B cell (primary cell): ENCODE data around the gene TMEM19. TPM values are rescaled to one million over a fixed set of nuclear protein-coding genes. Genes with fewer than 3 reads are reported as not detected.

ENCODE experiments used
- ATAC-seq: fragments of 200-7000 bp; cut with Tn5 transposase; one replicate; pipeline ENCODE4 v1.10.0; 2021; ENCODE audit warnings: low read depth, mild to moderate bottlenecking, moderate number of reproducible peaks, moderate library complexity
- CTCF ChIA-PET: fragments of 350-600 bp; sonication (Branson Sonifier 250); formaldehyde crosslinking; loops from one replicate; lab custom pipeline; 2021; ENCODE audit warnings: antibody characterized with exemption, inconsistent platforms; lab: Charles Lee
- POLR2A ChIA-PET: fragments of 350-600 bp; sonication (Branson Sonifier 250); formaldehyde crosslinking; loops from one replicate; lab custom pipeline; 2021; ENCODE audit warnings: antibody characterized with exemption; lab: Charles Lee
- DNase-seq: peaks from one replicate; pipeline ENCODE4 v3.0.0; 2013
- H2AFZ ChIP-seq: 2 replicates; pipeline ENCODE4 v1.6.1; 2012; ENCODE audit warnings: mild to moderate bottlenecking, low read depth, low read length; ENCODE audit not compliant: insufficient read depth, poor library complexity, severe bottlenecking
- H3K27ac ChIP-seq, 2 donors: 1 replicate in 1 of 2; 2 replicates in 1 of 2; pipeline ENCODE4 v1.5.1; 2012 to 2013; ENCODE audit warnings: low read length in 2 of 2, mild to moderate bottlenecking in 2 of 2, moderate library complexity in 1 of 2
- H3K27me3 ChIP-seq, 4 experiments: fragments of 200-600 bp in 1 of 4; sonication (generic) in 1 of 4; replicated peaks in 1 of 4; 1 replicate in 2 of 4; 2 replicates in 2 of 4; pipeline versions ENCODE4 v1.6.1 to v1.7.0; 2013 to 2016; ENCODE audit warnings: low read length in 3 of 4, mild to moderate bottlenecking in 2 of 4, mixed read lengths in 1 of 4, moderate library complexity in 1 of 4; ENCODE audit not compliant: insufficient read depth in 4 of 4, control insufficient read depth in 3 of 4; ENCODE audit errors: control extremely low read depth in 1 of 4
- H3K36me3 ChIP-seq, 2 experiments: replicated peaks in 1 of 2; 1 replicate in 1 of 2; 2 replicates in 1 of 2; pipeline versions ENCODE4 v1.6.1 to v1.7.1; 2013; ENCODE audit warnings: low read length in 1 of 2; ENCODE audit not compliant: insufficient read depth in 2 of 2, control insufficient read depth in 1 of 2; ENCODE audit errors: control extremely low read depth in 1 of 2, extremely low read depth in 1 of 2
- H3K4me1 ChIP-seq, 2 donors: fragments of 200-600 bp in 1 of 2; sonication (generic) in 1 of 2; 1 replicate in 1 of 2; 2 replicates in 1 of 2; pipeline versions ENCODE4 v1.5.1 to v1.6.1; 2013 to 2017; ENCODE audit warnings: low read length in 2 of 2; ENCODE audit not compliant: control insufficient read depth in 2 of 2, insufficient read depth in 2 of 2
- H3K4me2 ChIP-seq: replicated peaks from 2 replicates; pipeline ENCODE3; 2012; ENCODE audit warnings: mild to moderate bottlenecking, low read depth, low read length; ENCODE audit not compliant: poor library complexity, severe bottlenecking
- H3K4me3 ChIP-seq, 5 experiments: fragments of 200-600 bp in 1 of 5; sonication (generic) in 1 of 5; 1 replicate in 3 of 5; 2 replicates in 2 of 5; pipeline versions ENCODE4 v1.5.1 to v1.7.0; 2011 to 2016; ENCODE audit warnings: low read length in 4 of 5, mild to moderate bottlenecking in 4 of 5, low read depth in 2 of 5, control low read depth in 1 of 5, moderate library complexity in 1 of 5; ENCODE audit not compliant: insufficient read depth in 1 of 5; ENCODE audit errors: control extremely low read depth in 1 of 5, extremely low read depth in 1 of 5
- H3K79me2 ChIP-seq: fragments of 200-600 bp; sonication (generic); one replicate; pipeline ENCODE4 v1.6.0; 2016; ENCODE audit warnings: low read length; ENCODE audit not compliant: control insufficient read depth, insufficient read depth
- H3K9ac ChIP-seq: fragments of 200-600 bp; sonication (generic); 2 replicates; pipeline ENCODE4 v1.6.1; 2017; ENCODE audit warnings: mild to moderate bottlenecking, low read length, moderate library complexity
- H3K9me3 ChIP-seq, 3 donors: one replicate each; pipeline versions ENCODE4 v1.6.1 to v1.7.1; 2013; ENCODE audit warnings: low read length in 2 of 3; ENCODE audit not compliant: control insufficient read depth in 2 of 3, insufficient read depth in 1 of 3; ENCODE audit errors: control extremely low read depth in 1 of 3
- H4K20me1 ChIP-seq: 2 replicates; pipeline ENCODE4 v1.6.0; 2012; ENCODE audit warnings: mild to moderate bottlenecking, low read length; ENCODE audit not compliant: insufficient read depth, control insufficient read depth, poor library complexity, severe bottlenecking
- H3K27ac Mint-ChIP-seq: one replicate; pipeline ENCODE4 v1.8.0; 2021; ENCODE audit warnings: mixed read lengths
- H3K27me3 Mint-ChIP-seq: one replicate; pipeline ENCODE4 v1.8.0; 2021; ENCODE audit warnings: mixed read lengths
- H3K4me1 Mint-ChIP-seq: one replicate; pipeline ENCODE4 v1.8.0; 2021; ENCODE audit warnings: mixed read lengths
- H3K4me3 Mint-ChIP-seq: one replicate; pipeline ENCODE4 v1.8.0; 2021; ENCODE audit warnings: mixed read lengths
- H3K9me3 Mint-ChIP-seq: one replicate; pipeline ENCODE4 v1.8.0; 2022; ENCODE audit warnings: mixed read lengths; ENCODE audit not compliant: insufficient read depth
- CTCF ChIP-seq: fragments of 200-600 bp; IDR thresholded peaks from one replicate; pipeline ENCODE4 v1.8.0; 2022; ENCODE audit warnings: antibody characterized with exemption, mild to moderate bottlenecking
- EZH2 ChIP-seq: IDR thresholded peaks from 2 replicates; pipeline ENCODE4 v1.6.1; 2012; ENCODE audit warnings: borderline replicate concordance, low read depth, mild to moderate bottlenecking, moderate library complexity, low read length; ENCODE audit not compliant: insufficient read depth, poor library complexity, severe bottlenecking
- WGBS: methylation state at CpG from one replicate; pipeline ENCODE4 v1.1.5; 2013; ENCODE audit warnings: missing lambda C conversion rate; ENCODE audit not compliant: insufficient coverage; 5-methylcytosine and 5-hydroxymethylcytosine counted together
- intact Hi-C: fragments of 100-400 bp; cut with micrococcal nuclease; formaldehyde crosslinking; loops from one replicate; pipeline ENCODE4 v1.10.0; 2022
- polyA plus RNA-seq: library from polyadenylated mRNA; depleted of rRNA; stranded (reverse); fragments of >200 nt; gene quantifications from 2 replicates; pipeline ENCODE4 v1.2.3, GENCODE V29; 2012
- total RNA-seq, 2 donors: library from RNA; stranded (reverse); fragments of 120-200 nt in 1 of 2; gene quantifications; 1 replicate in 1 of 2; 2 replicates in 1 of 2; pipeline versions ENCODE4 v1.2.3 to v1.2.4, GENCODE V29; 2013 to 2022

TMEM19 gene
- total and polyA plus RNA-seq, 2 donors (not counting 1 experiment from before 2014, with no cell fraction given): 39.4 to 53.6 TPM

- Mint-ChIP-seq H3K27ac (no peak overlapping the region), H3K27me3 (no peaks in the 10 kb centered on the region), H3K4me1 (peaks cover 28% of the 10 kb centered on the region), H3K9me3 (no peaks in the 10 kb centered on the region), H3K4me3 (no peak overlapping the region)
- DNase-seq (no peak), ATAC-seq (no peak)
- H3K9ac ChIP-seq: no peak overlapping the region
- peaks cover 92% of the 10 kb centered on the region for H3K79me2 ChIP-seq
- ChIA-PET CTCF (no interaction called here), POLR2A (no interaction called here)
- peaks cover 11 to 56% of the 10 kb centered on the region in 2 experiments for H3K36me3 ChIP-seq
- peaks cover 0 to 4% (median 0%) of the 10 kb centered on the region in 3 donors for H3K9me3 ChIP-seq
- TF ChIP-seq CTCF (no peak), EZH2 (no peak)
- no peak overlapping the region for H3K4me3 ChIP-seq
- no peaks in the 10 kb centered on the region for H3K27me3 ChIP-seq
- no peak overlapping the region for H3K27ac ChIP-seq
- H3K4me2 ChIP-seq: no peak overlapping the region
- WGBS: no CpG with 5 or more reads among the region's 1 CpG
- intact Hi-C loops: no loop called here
- peaks cover 49% of the 10 kb centered on the region for H4K20me1 ChIP-seq
- H3K4me1 ChIP-seq: peaks cover 4 to 13% of the 10 kb centered on the region in 2 donors
- no peak overlapping the region for H2AFZ ChIP-seq
Observed at GRCh38 chr12:71652656-71653055, 33.2 kb upstream of the TMEM19 start.

- TF ChIP-seq CTCF (no peak), EZH2 (no peak)
- H3K4me1 Mint-ChIP-seq: peaks cover 26% of the 10 kb centered on the region
Observed at GRCh38 chr12:71653137-71653536, 32.7 kb upstream of the TMEM19 start.

More at GRCh38 chr12:71653137-71653536, 32.7 kb upstream of the TMEM19 start:
- Histone ChIP-seq H2AFZ (no peak overlapping the region), H3K9me3 (peaks cover 0 to 4% (median 0%) of the 10 kb centered on the region in 3 donors), H3K79me2 (peaks cover 89% of the 10 kb centered on the region), H3K36me3 (peaks cover 8 to 51% of the 10 kb centered on the region in 2 experiments), H4K20me1 (peaks cover 46% of the 10 kb centered on the region), H3K9ac (no peak overlapping the region), H3K27ac (no peak overlapping the region), H3K4me3 (no peak overlapping the region), H3K4me2 (no peak overlapping the region), H3K4me1 (peaks cover 4 to 13% of the 10 kb centered on the region in 2 donors), H3K27me3 (no peaks in the 10 kb centered on the region)
- no peak overlapping the region for H3K4me3 Mint-ChIP-seq
- H3K27me3 Mint-ChIP-seq: no peaks in the 10 kb centered on the region
- H3K9me3 Mint-ChIP-seq: no peaks in the 10 kb centered on the region
- CTCF ChIA-PET: interaction anchor here (2.0 kb wide), 1 partner anchor 94 kb away, joined by 5 read pairs; no protein-coding TSS in a partner anchor
- POLR2A ChIA-PET: no interaction called here
- ATAC-seq (no peak), DNase-seq (no peak)
- H3K27ac Mint-ChIP-seq: no peak overlapping the region
- intact Hi-C loops: no loop called here
- no CpG with 5 or more reads among the region's 2 CpGs for WGBS
